A549 (cell line): ENCODE results near the gene ARHGAP26.

Experiments used
- EP300 ChIP-seq, 2 experiments: fragments of >200 bp; sonication (Bioruptor Twin); formaldehyde crosslinking; IDR thresholded peaks; 2 replicates in 1 of 2; 3 replicates in 1 of 2; pipeline ENCODE4 v1.6.1; 2016 to 2017
- FOSL2 ChIP-seq, 2 experiments: fragments of 450-650 bp in 1 of 2; fragments of >200 bp in 1 of 2; sonication (Bioruptor Twin) in 1 of 2; formaldehyde crosslinking; IDR thresholded peaks; 2 replicates each; pipeline versions ENCODE4 v1.5.0 to v1.6.1; 2016 to 2020; ENCODE audit warnings: mild to moderate bottlenecking in 1 of 2, moderate library complexity in 1 of 2
- FOXS1 ChIP-seq: fragments of 250-450 bp; sonication (Bioruptor Pico); IDR thresholded peaks from 2 replicates; pipeline ENCODE4 v1.5.0; 2020; ENCODE audit warnings: mild to moderate bottlenecking, moderate library complexity
- HOXB5 ChIP-seq: fragments of 250-450 bp; sonication (Bioruptor Pico); IDR thresholded peaks from 2 replicates; pipeline ENCODE4 v1.5.0; 2020; ENCODE audit warnings: mild to moderate bottlenecking, moderate library complexity
- KDM1A ChIP-seq: fragments of 200-600 bp; sonication (generic); IDR thresholded peaks from 2 replicates; pipeline ENCODE4 v1.6.1; 2016; ENCODE audit warnings: low read depth, mild to moderate bottlenecking
- NR3C1 ChIP-seq: fragments of >200 bp; sonication (Bioruptor Twin); formaldehyde crosslinking; IDR thresholded peaks from 3 replicates; pipeline ENCODE4 v1.6.1; 2017
- POLR2A ChIP-seq: IDR thresholded peaks from 2 replicates; pipeline ENCODE4 v1.6.1; 2012; ENCODE audit warnings: mild to moderate bottlenecking, low read length
- RAD21 ChIP-seq, 2 experiments: fragments of >200 bp in 1 of 2; sonication (Bioruptor Twin) in 1 of 2; formaldehyde crosslinking in 1 of 2; IDR thresholded peaks in 1 of 2; conservative IDR thresholded peaks in 1 of 2; 2 replicates in 1 of 2; 3 replicates in 1 of 2; pipeline ENCODE4 v1.6.1; 2012 to 2018; ENCODE audit warnings: inconsistent platforms in 1 of 2
- USF2 ChIP-seq: fragments of 450-650 bp; IDR thresholded peaks from 2 replicates; pipeline ENCODE4 v1.6.1; 2014; ENCODE audit warnings: antibody characterized with exemption
- ZSCAN20 ChIP-seq: fragments of 250-450 bp; sonication (Bioruptor Pico); IDR thresholded peaks from 2 replicates; pipeline ENCODE4 v1.8.0; 2022; ENCODE audit warnings: mild to moderate bottlenecking, moderate library complexity
- TF ChIP-seq, protein P1 (sequence below): fragments of >200 bp; sonication (Bioruptor Twin); formaldehyde crosslinking; IDR thresholded peaks from 3 replicates; pipeline ENCODE4 v1.5.1; 2016

- TF ChIP-seq, protein P1, sequence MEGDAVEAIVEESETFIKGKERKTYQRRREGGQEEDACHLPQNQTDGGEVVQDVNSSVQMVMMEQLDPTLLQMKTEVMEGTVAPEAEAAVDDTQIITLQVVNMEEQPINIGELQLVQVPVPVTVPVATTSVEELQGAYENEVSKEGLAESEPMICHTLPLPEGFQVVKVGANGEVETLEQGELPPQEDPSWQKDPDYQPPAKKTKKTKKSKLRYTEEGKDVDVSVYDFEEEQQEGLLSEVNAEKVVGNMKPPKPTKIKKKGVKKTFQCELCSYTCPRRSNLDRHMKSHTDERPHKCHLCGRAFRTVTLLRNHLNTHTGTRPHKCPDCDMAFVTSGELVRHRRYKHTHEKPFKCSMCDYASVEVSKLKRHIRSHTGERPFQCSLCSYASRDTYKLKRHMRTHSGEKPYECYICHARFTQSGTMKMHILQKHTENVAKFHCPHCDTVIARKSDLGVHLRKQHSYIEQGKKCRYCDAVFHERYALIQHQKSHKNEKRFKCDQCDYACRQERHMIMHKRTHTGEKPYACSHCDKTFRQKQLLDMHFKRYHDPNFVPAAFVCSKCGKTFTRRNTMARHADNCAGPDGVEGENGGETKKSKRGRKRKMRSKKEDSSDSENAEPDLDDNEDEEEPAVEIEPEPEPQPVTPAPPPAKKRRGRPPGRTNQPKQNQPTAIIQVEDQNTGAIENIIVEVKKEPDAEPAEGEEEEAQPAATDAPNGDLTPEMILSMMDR, result no peak
- TF ChIP-seq HOXB5 (CRISPR knock-in tag) (no peak), USF2 (no peak), RAD21 (conservative IDR thresholded peaks at IDR 0.05 in 1 of 2, IDR thresholded peaks at IDR 0.05 in 1 of 2) (no peak), KDM1A (no peak), NR3C1 (no peak), FOXS1 (CRISPR knock-in tag) (no peak), POLR2A (no peak), EP300 (IDR thresholded peaks at IDR 0.05) (no peak), FOSL2 (IDR thresholded peaks at IDR 0.05) (no peak), FOSL2 (CRISPR knock-in tag; IDR thresholded peaks at IDR 0.05) (no peak), ZSCAN20 (CRISPR knock-in tag) (no peak)
Observed at GRCh38 chr5:142839711-142840346, 69.7 kb downstream of the ARHGAP26 start.
